ENCODE results near the gene SPOCK3.

DNA sequence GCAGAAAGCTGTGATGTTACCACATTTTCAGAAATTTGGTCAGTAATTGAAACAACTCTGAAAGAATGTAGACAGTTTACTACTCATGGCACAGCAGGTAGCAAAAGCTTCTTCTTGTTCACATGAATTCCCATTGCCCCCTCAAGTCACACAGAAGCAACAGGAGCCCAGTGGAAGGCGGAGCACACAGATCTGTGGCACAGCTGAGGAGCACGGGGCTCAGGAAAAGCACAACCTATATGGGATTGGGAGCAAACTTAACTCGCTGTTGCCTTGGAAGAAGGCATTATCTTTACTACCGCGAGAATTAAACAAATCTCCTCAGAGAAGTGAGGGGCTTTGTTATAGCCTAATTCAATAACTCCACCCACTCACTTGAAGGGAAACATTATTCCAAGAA, 358.5 kb downstream of the SPOCK3 start:
- TF ChIP-seq ZNF274 (IDR thresholded peaks at IDR 0.05; ENCODE audit: low read depth, low read length) (no peak), YY1 (IDR thresholded peaks at IDR 0.05; ENCODE audit: insufficient read depth, insufficient read length) (no peak), SUZ12 (IDR thresholded peaks at IDR 0.05; ENCODE audit: extremely low read depth, insufficient read depth, insufficient read length) (no peak)

Measured in NT2/D1 (cell line).